ELF-1 (cell line): ENCODE measurements around the gene KLF16.
A peak's percentile ranks its signal among the peaks of the same experiment; 100 is the strongest.

ENCODE experiments used
- DNase-seq: peaks from one replicate; pipeline ENCODE4 v3.0.0-alpha.2; 2016; ENCODE audit warnings: low read depth, low spot score

KLF16 gene

DNA sequence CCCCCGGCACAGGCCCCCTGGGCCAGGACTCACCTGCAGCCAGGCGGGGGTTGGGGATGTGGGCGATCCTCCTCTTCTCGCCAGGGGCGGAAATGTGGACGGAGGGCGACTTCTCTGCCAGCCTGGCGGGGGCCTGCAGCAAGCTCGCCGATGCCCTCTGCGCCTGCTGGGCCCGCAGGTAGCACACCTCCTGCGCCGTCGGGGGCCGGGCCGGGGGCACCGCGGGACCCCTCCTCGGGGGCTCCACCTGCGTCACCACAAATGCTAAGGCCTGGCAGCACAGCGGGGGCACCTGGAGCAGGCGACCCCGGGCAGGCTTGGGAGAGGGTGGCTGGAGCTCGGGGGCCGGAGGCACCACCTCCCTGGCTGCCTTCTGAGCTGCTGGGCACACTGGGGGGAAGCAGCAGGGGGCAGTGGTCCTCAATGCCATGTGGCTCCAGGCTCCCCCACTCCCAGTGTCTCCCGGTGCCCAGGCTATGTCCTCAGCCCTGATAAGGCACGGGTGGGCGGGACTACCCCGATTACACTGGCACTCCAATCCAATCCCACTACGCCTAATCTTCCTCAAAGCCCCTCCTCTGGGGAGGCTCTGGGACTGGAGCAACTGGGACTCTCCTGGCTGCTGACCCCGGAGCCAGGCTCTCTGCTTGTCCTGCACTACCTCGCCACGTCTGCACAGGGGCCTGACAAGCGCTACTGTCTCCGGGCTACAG, 39.7 kb downstream of the KLF16 start:
- no peak for DNase-seq

DNA sequence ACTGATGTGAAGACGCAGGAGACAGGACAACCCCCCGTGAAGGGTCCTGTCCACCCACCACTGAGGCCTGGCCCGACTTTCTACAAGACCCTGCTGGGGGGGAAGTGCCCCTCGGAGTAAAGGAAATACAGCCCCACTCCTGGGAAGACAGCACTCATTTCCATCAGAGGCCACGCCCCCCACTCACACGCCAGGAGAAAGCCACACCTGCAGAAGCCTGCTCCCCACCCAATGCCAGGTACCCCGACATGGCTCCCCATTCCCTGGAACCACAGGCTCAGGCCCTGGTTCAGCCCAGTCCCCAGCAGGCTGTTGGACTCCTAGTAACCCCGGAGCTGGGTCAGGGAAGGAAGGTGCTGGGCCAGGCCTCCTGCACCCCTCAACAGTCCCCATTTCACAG, 40.4 kb downstream of the KLF16 start:
- DNase-seq, result no peak

DNA sequence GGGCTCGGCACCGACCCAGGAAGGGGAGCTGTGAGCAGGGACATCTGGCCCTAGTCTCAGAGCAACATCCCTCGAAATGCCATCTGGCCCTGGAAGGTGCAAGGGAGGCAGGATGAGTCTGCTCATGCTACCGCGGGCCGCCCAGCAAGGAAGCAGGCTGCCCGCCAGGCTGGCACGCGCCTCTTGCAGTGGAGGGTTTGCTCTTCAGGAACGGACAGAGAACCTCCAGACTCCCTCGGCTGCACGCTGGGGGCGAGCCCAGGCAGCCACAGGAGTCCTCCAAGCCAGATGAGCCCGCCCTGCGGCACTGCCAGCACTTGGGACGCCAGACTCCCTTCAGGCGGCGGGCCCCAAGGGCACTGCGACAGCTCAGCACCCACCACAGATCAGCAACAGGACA, 41.2 kb downstream of the KLF16 start:
- no peak for DNase-seq

DNA sequence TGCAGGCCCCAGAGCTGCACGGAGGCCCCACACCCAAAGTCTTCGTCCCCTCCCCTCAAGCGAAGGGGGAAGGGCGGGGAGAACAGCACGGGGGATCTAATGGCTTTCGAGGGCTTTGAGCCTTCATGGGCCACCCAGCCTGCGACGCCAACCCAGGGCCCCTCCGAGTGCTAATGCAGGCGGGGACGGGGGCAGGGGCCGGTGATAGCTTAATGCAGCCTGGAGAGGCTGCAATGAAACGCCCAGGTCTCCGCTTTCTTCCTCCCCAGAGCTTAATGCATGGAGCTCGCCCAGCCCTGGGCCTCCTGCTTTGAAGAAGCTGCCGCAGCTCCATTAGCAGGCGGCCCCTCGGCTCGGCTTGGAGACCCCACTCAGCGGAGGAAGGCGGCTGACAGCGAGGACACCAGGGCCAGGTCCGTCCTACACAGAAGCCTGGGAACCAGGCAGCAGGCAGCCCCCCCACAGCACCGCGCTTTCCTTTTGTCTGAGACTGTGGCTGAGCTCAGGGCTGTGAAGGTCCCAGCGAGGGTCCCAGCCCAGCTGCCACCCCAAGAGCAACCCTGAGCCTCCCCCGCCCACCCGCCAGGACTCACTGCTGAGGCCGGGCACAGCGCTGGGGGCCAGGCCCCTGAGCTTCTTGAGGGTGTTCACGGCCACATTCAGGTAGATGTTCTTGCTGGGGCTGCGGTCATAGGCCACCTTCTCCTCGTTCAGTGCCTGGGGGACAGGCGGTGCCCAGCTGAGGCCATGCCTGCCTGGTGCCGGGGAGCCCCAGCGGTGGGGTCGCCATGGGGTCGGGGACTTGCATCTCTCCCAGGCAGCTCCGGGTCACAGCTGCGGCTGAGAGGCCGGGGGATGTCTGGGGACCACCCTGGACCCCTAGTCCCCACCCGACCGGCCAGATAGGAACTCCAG, 43.8 kb downstream of the KLF16 start:
- DNase-seq, result no peak

DNA sequence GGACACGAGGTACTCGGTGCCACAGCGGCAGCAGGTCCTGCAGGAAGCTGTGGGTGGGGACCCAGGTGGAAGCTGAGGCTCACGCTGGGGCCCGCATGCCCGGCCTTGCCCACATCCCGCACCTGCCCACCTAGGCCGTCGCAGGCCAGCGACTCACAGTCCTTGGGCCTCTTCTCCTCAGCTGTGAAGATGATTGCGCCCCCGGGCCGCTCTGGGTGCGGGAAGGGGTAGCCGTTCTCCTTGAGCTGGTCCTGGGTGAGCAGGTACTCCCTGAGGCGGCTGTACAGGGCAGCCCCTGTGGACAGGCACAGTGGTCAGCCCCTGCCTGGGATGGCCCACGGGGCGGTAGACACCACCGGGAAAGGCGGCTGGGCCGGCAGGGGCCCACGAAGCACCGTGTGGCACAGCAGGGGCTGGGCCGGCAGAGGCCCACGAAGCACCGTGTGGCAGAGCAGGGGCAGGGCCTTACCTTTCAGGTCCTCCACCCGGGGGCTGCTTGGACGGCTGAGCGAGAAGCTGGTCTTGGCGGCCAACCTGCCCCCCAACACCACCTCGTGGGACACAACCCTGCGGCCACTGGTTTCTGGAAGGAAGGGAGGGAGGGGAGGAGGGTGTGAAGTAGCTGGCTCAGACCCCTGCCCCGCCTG, 44.7 kb downstream of the KLF16 start:
- no peak for DNase-seq

DNA sequence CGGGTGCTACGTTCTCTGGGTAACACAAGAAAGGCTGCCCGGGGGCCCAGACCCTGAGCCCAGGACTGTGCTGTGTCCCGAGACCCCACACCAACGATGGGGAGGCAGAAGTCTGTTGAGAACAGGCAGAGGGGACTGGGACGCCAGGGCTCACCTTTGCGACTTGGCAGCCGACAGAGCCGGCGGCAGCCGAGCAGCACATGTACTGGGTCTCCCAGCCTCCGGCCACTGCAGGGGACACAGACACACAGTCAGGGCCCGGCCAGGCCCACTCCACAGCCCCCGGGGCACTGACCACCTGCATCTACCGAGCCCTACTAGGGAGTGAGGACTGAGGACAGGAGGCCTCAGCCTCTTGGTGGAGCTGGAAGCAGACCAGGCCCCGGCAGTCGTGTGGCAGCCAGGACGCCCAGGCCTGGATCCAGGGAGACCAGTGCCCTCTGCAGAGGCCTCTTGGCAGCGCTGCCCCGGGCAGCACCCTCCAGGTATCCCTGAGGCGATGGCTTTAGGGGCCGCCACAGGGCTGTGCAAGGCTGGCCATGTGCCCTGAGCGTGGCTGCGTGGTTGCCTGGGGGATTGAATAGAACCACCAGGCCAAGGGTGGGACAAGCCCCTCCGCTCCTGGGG, 45.7 kb downstream of the KLF16 start:
- no peak for DNase-seq

DNA sequence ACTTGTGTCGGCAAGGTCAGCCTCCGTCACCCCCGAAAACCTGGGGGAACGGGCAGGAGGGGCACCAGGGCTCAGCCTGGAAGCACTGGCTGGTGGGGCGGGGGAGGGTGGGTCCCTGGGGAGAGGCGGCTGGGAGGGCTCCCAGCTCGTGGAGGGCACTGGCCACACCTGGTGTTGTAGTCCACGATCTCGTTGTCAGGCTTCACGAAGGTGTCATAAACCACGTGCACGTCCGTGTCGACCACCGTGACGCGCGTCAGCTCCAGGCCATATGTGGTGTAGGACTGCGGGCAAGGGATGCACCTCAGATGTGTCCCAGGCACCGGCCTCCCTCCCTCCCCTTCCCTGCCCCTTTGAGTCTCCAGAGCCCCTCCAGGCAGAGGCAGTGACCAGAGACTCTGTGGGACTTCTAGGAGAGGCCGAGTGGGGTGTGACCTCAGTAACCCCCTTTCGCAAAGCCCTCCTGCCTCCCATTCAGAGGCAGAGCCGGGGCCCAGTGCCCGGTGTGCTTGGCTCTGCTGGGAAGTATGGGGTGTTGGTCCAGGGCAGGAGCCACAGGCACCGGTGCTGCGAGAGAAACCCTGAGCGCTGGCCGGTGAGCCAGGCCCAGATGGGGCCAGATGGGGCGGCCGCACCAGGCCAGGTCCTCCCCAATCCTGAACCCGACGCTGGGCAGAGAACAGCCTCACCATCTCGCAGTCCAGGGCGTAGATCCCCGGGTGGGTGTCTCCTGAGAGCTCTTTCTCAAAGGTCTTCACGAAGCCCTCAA, 46.7 kb downstream of the KLF16 start:
- DNase-seq, result no peak

DNA sequence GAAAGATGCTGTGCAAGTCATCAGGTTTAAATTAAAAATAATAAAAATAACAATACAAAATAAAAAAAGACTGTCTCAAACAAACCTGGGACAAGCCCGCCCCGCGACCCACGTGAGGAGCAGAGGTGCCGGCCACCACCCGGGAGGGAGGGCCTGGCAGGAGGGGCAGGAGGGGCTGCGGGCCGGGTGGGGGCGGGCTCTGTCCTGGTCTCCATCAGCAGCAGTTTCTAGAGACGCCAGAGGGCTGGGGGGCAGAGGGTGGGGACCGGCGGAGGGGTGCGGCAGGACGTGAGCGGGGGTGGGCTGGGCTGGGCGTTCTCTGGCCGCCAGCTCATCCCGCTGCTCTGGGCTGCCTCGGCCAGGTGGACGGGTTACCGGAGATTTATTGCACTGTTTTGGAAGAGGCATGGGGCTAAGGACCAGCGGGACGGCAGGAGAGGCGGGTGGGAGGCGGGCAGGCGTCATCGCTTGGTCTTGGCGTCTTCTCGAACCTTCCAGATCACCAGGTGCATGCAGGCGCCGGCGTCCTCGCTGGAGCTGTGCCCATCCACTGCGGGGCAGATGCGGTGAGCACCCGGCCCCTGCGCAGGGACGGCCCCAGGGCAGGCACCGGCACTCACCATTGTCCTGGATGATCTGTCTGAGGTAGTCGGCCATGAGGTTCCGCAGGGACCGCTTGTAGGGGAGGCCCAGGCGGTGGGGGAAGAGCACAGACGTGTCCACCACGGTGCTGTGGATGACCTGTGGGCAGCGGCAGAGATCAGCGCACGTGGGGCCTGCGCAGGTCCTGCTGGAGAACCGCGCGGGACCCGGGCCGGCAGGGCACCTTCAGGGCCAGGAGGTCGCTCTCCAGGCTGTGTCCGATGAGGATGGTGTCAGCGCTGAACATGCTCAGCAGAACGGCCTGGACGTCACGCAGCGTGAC, 47.5 kb downstream of the KLF16 start:
- DNase-seq, result no peak

DNA sequence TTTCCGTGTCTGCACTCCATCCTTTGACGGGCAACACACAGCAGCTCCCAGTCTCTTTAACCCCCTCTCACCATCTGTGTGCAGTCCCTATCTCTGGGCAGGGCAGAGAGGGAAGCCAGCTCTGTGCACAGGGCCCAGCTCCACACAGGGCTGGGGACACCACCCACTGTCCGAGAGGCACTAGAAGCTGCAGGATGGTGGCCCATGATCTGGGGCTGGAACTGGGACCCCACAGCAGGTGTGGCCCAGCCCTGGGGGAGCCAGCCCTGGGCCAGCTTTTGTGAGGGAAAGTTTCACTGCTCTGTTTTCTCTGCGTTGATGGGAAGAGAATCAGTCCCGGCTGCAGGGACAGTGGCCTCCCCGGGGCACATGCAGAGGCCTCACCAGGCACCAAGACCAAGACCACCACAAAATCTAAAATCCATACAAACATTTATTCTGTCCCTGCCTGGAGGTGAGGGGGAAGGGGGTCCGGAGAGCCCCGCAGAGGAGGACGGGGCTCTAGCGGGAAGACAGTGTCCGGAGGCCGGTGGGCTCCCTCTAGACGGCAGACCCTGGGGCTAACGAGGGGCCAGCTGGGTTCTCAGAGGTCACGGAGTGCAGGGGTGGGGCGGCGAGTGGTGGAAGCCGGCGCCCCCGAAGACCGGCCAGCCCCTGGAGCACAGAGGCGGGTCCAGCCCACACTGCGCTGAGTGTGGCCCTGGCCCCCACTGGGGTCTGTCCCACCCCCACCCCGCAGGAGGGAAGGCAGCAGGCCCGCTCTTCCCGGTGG, 48.4 kb downstream of the KLF16 start:
- no peak for DNase-seq

DNA sequence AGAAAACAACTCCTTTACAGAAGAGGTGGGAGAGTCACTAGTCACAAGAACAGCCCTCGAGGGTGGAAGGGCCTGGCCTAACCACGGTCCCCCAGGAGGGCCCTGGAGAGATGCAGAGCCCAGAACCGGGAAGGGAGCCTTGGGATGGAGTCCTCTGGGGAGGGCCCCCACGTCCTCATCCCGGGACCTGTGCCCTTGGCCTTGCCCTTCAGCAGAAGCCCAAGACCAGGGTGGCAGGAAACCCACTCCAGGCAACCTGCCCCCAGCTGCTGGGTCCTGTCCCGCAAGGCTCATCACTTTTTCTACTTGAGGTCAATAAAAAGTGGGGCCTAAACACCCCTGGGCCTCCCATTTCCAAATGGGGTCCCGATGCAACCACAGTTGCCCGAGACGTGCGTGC, 49.0 kb downstream of the KLF16 start:
- no peak for DNase-seq

DNA sequence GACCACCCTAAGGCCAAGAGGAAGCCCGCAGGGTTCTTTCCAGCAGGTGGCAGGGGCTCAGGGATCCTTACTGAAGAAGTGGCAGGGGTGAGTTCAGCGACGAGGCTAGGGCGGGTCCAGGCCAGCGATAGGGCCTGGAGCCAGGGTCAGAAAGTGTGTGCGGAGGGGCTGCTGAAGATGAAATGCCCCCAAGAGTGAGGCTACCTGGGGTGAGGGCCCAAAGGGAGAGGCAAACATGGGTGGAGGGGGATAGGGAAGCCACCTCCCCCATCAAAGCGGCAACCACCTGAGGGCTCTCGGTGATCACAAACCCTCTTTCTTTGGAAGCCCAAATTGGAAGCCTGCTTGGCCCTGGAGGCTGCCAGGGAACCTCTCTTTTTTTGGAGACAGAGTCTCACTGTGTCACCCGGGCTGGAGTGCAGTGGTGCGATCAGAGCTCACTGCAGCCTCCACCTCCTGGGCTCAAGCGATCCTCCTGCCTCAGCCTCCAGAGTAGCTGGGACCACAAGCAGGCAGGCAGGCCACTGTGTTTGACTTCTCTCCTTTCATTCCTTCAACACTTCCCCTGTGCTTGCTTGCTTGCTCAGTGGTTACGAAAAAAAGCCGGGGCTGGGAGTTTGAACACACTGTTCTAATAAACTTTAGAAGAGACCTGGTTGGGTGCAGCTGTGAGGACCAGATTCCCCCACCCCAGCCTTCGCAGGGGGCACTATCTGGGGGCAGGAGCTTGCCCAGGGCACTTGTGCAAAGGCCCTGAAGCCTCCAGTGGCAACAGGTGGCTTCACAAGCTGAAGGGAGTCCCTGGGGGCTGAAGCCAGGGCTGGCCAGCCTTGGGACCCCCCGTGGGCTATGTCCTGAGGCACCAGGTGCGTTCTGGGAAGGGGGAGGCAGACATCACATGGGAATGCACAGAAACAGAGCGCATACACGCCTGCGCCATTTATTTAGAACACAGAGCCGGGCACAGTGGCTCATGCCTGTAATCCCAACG, 49.9 kb downstream of the KLF16 start:
- no peak for DNase-seq

DNA sequence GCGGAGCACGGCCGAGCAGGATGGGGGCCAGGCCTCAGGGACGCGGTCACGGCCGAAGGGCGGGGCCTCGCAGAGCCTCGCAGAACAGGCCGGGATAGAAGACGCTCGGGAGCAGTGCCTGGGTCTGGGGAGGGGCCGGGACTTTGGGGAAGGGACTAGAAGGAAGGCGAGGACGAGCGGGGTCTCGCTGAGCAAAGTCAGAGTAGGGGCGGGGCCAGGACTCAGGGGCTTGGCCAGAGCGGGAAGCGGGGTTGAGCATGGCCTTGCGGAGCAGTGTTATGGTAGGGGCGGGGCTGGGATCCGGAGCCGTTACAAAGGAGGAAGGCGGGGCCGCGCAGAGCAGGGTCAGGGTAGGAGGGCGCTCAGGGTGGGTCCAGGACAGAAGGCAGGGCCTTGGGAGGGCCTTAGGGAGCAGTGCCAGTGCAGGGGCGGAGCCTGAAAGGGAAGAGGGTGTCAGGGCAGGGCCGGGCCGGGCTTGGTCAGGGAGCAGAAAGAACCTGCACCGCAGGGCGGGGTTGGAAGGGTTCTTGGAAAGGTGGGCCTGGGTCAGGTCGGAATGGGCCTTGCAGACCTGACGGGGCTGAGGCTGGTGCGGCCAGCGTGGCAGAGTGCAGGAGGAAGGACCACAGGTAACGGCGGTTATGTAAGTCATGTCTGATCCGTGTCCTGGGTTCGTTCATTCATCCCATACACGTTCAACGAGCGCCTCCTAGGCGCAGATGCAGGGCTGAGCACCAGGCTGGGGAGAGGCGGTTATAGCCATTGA, 50.8 kb downstream of the KLF16 start:
- peak; percentile 97 for DNase-seq

DNA sequence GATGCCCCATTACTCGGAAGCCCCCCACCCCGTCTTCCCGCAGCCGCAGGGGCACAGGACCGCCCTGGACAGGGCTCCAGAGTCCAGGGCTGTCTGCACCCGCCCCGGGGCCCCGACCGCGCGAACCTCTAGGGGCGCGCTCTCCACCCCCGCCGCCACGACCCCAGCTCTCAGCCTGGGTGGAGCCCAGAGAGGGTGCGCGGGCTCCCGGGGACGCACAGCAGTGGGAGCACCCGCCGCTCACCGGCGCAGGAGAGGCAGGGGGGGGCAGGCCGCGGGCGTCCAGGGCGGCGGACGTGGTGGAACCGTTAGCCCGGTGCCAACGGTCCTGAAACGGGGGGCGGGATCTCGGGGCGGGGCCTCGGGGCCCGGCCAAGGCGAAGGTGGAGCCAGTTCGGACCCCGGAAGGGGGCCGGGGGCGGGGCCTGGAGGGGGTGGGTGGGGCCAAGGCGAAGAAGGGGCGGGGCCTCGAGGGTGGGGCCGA, 51.4 kb downstream of the KLF16 start, which contains the start of gene ATP8B3:
ATP8B3 (minus strand) TSS at position 335 of the 484 bp plus-strand sequence. CDS start 540 bp downstream, outside the sequence.
- no peak for DNase-seq

DNA sequence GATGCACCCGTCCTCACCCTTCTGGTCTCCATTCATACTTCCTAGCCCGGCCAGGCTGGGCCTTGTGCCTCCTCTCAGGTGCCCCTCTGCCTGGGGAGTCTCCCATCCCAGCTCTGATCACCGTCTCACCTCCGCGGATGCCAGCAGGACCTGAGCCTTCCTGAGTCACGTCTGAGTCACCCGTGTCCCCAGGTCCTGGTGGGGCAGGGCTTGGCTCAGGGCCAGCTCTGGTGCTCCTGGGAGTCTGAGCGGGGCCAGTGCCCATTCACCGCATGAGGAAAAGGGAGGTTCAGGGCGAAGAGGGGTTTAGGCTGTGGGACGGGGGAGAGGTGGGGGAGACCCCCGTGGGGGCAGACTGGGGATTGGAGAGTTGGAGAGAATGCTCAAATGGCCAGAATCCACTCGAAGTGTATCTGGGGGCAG, 51.9 kb downstream of the KLF16 start:
- no peak for DNase-seq

DNA sequence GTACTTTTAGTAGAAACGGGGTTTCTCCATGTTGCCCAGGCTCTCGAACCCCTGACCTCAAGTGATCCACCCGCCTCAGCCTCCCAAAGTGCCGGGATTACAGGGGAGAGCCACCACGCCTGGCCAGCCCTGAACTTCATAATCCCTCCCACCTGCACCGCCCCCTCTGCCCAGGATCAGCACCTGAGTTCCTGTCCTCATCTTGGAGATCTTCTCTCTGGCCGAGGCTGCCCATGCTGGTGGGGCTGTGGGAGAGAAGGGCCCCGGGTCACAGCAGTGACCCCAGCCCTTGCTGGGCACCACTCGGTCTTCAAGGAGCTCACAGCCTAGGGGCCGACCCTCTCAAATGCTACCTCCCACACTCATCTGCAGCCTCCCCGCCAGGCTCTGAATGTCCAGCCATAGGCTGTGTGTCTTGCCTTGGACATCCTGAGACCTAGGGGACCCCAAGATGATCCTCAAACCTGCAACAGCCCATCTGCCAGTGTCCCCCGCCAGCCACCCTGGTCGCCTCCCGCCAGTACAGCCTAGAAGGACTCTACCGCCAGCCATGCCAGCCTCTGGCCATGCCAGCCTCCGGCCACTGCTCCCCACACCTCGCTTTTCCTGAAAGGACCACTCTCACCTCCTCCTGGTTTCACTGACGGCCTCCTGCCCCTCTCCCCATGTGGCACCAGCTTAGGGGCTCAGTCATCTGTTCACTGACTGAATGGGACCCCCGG, 52.8 kb downstream of the KLF16 start:
- no peak for DNase-seq

DNA sequence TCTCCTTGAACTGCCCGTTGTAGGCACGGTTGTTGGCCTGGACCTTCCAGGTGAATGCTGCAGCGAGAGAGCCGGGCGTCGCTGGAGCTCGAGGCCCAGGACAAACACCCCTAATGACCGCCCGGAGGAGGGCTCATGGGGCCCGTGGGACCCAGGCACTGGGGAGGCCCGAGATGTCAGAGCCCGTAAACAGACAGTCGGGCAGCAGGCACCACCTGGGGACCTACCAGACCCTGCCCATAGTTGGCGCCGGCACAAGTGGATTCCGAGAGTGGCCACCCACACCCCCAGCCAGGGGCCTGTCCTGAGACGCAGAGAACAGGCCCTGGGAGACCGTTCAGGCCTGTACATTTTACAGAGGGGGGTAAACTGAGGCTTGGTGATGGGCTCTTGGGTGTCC, 53.7 kb downstream of the KLF16 start:
- no peak for DNase-seq

DNA sequence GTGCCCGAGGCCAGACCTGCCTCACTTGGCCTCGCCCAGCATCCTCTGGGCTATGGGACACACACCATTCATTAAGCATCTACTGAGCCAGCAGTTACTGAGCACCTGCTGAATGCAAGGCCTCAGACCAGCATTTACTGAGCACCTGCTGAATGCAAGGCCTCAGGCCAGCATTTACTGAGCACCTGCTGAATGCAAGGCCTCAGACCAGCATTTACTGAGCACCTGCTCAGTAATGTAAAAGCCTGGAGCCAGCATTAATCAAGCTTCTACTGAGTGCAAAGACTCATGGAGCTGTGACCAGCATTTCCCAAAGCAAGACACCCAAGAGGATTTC, 55.0 kb downstream of the KLF16 start:
- no peak for DNase-seq
